Effector memory CD8-positive, alpha-beta T cell (primary cell): ENCODE results near the gene GJB5.

Experiments used
- ATAC-seq: fragments of 150-1000 bp; cut with Tn5 transposase; replicated peaks from 2 replicates; pipeline ENCODE4 v1.10.0; 2021; ENCODE audit warnings: mild to moderate bottlenecking, moderate library complexity
- DNase-seq, 3 experiments: peaks; one replicate each; pipeline ENCODE4 v3.0.0; 2021
- H3K27ac Mint-ChIP-seq, 2 donors: one replicate each; pipeline ENCODE4 v1.8.0; 2022; ENCODE audit warnings: mild to moderate bottlenecking in 2 of 2, mixed read lengths in 2 of 2, moderate library complexity in 2 of 2
- H3K27me3 Mint-ChIP-seq, 2 donors: one replicate each; pipeline ENCODE4 v1.8.0; 2022; ENCODE audit warnings: mixed read lengths in 2 of 2
- H3K36me3 Mint-ChIP-seq: one replicate; pipeline ENCODE4 v1.8.0; 2022; ENCODE audit warnings: mild to moderate bottlenecking, moderate library complexity, mixed read lengths; ENCODE audit not compliant: insufficient read depth
- H3K4me1 Mint-ChIP-seq, 2 donors: one replicate each; pipeline ENCODE4 v1.8.0; 2022; ENCODE audit warnings: low read depth in 2 of 2, mixed read lengths in 2 of 2
- H3K4me3 Mint-ChIP-seq, 2 donors: one replicate each; pipeline ENCODE4 v1.8.0; 2022; ENCODE audit warnings: mild to moderate bottlenecking in 2 of 2, mixed read lengths in 2 of 2, moderate library complexity in 2 of 2
- H3K9me3 Mint-ChIP-seq, 2 donors: one replicate each; pipeline ENCODE4 v1.8.0; 2022; ENCODE audit warnings: mixed read lengths in 2 of 2

GJB5 gene

DNA sequence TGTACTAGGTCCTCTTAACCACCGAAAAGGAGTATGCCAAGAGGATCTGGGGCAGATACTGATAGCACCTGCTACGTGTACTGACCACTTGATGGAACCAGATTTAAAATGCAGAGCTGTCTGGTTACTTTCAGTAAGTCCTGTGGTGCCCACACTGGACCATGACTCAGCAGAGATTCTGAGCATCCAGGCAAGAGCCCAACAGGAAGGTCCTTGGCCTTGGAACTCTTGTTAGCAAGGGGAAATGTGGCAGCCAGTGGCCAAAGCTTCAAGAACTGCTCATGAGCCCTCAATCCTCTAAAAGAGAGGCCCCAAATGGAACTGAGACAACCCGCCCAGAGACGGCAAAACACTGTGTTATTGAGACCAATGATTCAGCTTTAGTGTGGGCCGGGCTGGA, 4.2 kb upstream of the GJB5 start:
- Mint-ChIP-seq H3K36me3 (peaks cover 4% of the 10 kb centered on the region), H3K4me1 (no peaks in the 10 kb centered on the region), H3K9me3 (no peaks in the 10 kb centered on the region), H3K27me3 (peaks cover 20 to 41% of the 10 kb centered on the region in 2 donors), H3K4me3 (no peak overlapping the region), H3K27ac (no peak overlapping the region)
- no peak for DNase-seq
- ATAC-seq, result no peak

DNA sequence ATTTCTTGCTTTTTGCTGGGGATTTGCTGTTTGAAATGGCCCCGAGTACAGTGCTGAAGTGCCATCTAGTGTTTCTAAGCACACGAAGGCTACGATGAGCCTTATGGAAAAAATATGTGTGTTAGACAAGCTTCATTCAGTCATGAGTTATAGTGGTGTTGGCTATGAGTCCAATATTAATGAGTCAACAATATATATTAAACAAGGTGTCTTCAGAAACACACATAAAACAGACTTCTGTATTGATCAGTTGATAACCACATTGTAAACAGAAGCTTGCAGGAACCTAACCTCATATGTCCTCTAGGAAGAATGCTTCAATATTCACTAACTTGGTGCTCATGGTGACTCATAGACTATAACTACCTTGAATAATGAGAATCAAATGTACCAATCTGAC, 1.7 kb upstream of the GJB5 start:
- peaks cover 15 to 35% of the 10 kb centered on the region in 2 donors for H3K27me3 Mint-ChIP-seq
- ATAC-seq, result no peak
- H3K4me3 Mint-ChIP-seq, result no peak overlapping the region
- H3K36me3 Mint-ChIP-seq, result peaks cover 4% of the 10 kb centered on the region
- no peaks in the 10 kb centered on the region for H3K9me3 Mint-ChIP-seq
- no peak for DNase-seq
- no peak overlapping the region for H3K27ac Mint-ChIP-seq
- H3K4me1 Mint-ChIP-seq, result no peaks in the 10 kb centered on the region

- no peaks in the 10 kb centered on the region for H3K4me1 Mint-ChIP-seq
- H3K27me3 Mint-ChIP-seq, result peaks cover 7 to 36% of the 10 kb centered on the region in 2 donors
- DNase-seq (no peak), ATAC-seq (no peak)
- no peaks in the 10 kb centered on the region for H3K36me3 Mint-ChIP-seq
- no peak overlapping the region for H3K4me3 Mint-ChIP-seq
- no peaks in the 10 kb centered on the region for H3K9me3 Mint-ChIP-seq
- H3K27ac Mint-ChIP-seq, result no peak overlapping the region
Measured at GRCh38 chr1:34755961-34756360, 1.1 kb downstream of the GJB5 start.

DNA sequence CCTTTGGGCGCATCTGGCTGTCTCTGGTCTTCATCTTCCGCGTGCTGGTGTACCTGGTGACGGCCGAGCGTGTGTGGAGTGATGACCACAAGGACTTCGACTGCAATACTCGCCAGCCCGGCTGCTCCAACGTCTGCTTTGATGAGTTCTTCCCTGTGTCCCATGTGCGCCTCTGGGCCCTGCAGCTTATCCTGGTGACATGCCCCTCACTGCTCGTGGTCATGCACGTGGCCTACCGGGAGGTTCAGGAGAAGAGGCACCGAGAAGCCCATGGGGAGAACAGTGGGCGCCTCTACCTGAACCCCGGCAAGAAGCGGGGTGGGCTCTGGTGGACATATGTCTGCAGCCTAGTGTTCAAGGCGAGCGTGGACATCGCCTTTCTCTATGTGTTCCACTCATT, 2.5 kb downstream of the GJB5 start:
- H3K9me3 Mint-ChIP-seq, result no peaks in the 10 kb centered on the region
- ATAC-seq, result no peak
- no peak overlapping the region for H3K4me3 Mint-ChIP-seq
- no peak for DNase-seq
- H3K27me3 Mint-ChIP-seq, result peaks cover 13 to 45% of the 10 kb centered on the region in 2 donors
- no peak overlapping the region for H3K27ac Mint-ChIP-seq
- no peaks in the 10 kb centered on the region for H3K4me1 Mint-ChIP-seq
- H3K36me3 Mint-ChIP-seq, result no peaks in the 10 kb centered on the region

DNA sequence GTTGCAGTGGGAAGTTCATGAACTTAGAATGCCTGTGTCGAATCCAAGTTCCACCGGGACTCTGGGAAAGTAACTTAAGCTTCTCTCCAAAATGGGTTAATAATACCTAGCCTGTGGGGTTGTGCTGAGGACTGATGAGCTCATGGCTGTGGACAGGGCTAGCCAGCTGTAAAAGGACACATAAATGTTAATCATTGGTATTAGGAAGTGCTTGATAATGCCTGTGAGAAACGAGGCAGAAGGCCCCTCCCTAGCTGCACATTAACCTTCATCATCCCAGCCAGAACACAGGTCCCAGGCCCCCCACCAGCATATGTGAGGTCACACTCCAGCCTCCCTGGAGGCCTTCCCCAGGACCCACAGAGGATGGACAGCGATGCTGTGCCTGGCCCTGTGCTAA, 3.9 kb downstream of the GJB5 start:
- H3K4me1 Mint-ChIP-seq, result no peaks in the 10 kb centered on the region
- peaks cover 23 to 48% of the 10 kb centered on the region in 2 donors for H3K27me3 Mint-ChIP-seq
- no peak for ATAC-seq
- H3K9me3 Mint-ChIP-seq, result no peaks in the 10 kb centered on the region
- H3K27ac Mint-ChIP-seq, result no peak overlapping the region
- H3K4me3 Mint-ChIP-seq, result no peak overlapping the region
- DNase-seq, result no peak
- no peaks in the 10 kb centered on the region for H3K36me3 Mint-ChIP-seq

GRCh38 chr1:34759503-34760357, 4.9 kb downstream of the GJB5 start, which contains the start of gene GJB4:
TSS of gene GJB4 (plus strand) at chr1:34759740. CDS start at chr1:34761255, 1,515 bp downstream.
- H3K36me3 Mint-ChIP-seq, result no peaks in the 10 kb centered on the region
- ATAC-seq, result no peak
- no peaks in the 10 kb centered on the region for H3K9me3 Mint-ChIP-seq
- H3K27me3 Mint-ChIP-seq, result peaks cover 24 to 49% of the 10 kb centered on the region in 2 donors
- H3K4me1 Mint-ChIP-seq, result no peaks in the 10 kb centered on the region
- no peak within 1 kb of the TSS for H3K4me3 Mint-ChIP-seq
- no peak within 1 kb of the TSS for H3K27ac Mint-ChIP-seq
- DNase-seq, result no peak

DNA sequence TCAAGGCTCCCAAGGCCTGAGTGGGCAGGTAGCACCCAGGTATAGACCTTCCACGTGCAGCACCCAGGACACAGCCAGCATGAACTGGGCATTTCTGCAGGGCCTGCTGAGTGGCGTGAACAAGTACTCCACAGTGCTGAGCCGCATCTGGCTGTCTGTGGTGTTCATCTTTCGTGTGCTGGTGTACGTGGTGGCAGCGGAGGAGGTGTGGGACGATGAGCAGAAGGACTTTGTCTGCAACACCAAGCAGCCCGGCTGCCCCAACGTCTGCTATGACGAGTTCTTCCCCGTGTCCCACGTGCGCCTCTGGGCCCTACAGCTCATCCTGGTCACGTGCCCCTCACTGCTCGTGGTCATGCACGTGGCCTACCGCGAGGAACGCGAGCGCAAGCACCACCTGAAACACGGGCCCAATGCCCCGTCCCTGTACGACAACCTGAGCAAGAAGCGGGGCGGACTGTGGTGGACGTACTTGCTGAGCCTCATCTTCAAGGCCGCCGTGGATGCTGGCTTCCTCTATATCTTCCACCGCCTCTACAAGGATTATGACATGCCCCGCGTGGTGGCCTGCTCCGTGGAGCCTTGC, 6.4 kb downstream of the GJB5 start:
- H3K9me3 Mint-ChIP-seq, result no peaks in the 10 kb centered on the region
- no peak overlapping the region for H3K27ac Mint-ChIP-seq
- no peak overlapping the region for H3K4me3 Mint-ChIP-seq
- DNase-seq, result no peak
- no peaks in the 10 kb centered on the region for H3K4me1 Mint-ChIP-seq
- H3K36me3 Mint-ChIP-seq, result no peaks in the 10 kb centered on the region
- ATAC-seq, result no peak
- peaks cover 24 to 49% of the 10 kb centered on the region in 2 donors for H3K27me3 Mint-ChIP-seq

GRCh38 chr1:34761776-34762307, 7.0 kb downstream of the GJB5 start:
- DNase-seq (no peak), ATAC-seq (no peak)

DNA sequence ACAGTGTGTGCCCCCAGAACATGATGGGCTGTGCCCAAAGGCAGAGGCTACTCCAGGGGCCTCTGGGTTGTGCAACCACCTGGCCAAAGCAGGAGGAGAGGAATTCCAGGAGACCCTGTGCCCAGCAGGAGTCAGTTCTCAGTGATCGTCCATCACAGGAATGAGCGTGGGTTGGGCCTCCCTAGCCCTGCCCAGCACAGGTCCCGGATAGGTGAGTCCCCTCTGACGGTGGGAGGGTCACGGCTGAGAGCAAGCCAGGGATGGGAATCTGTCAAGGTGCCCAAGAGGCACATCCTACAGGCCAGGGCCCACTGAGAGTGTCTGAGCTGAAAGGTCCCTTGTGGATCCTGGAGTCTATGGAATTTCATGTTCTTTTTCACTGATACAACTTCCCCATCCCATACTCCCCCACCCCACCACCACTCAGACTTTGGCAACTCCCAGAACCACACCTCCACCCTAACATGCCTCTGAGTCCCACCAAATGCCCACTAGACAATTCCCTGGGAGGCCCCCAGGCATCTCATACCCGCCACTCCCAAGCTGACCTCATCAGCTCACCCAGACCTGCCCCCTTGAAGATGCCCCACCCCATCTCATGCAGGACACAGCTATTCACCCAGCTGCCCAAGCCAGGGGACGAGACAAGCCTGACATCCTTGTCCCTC, 7.8 kb downstream of the GJB5 start:
- DNase-seq, result no peak
- Mint-ChIP-seq H3K27ac (no peak overlapping the region), H3K36me3 (no peaks in the 10 kb centered on the region), H3K4me3 (no peak overlapping the region), H3K9me3 (no peaks in the 10 kb centered on the region), H3K27me3 (peaks cover 23 to 43% of the 10 kb centered on the region in 2 donors), H3K4me1 (no peaks in the 10 kb centered on the region)
- no peak for ATAC-seq

More at GRCh38 chr1:34761776-34762307, 7.0 kb downstream of the GJB5 start:
- Mint-ChIP-seq H3K27ac (no peak overlapping the region), H3K4me1 (no peaks in the 10 kb centered on the region), H3K4me3 (no peak overlapping the region), H3K36me3 (no peaks in the 10 kb centered on the region), H3K9me3 (no peaks in the 10 kb centered on the region), H3K27me3 (peaks cover 24 to 49% of the 10 kb centered on the region in 2 donors)

- Mint-ChIP-seq H3K27ac (no peak overlapping the region), H3K27me3 (peaks cover 17 to 37% of the 10 kb centered on the region in 2 donors), H3K4me1 (no peaks in the 10 kb centered on the region), H3K4me3 (no peak overlapping the region), H3K9me3 (no peaks in the 10 kb centered on the region), H3K36me3 (no peaks in the 10 kb centered on the region)
- no peak for ATAC-seq
- DNase-seq, result no peak
Measured at GRCh38 chr1:34763142-34763781, 8.4 kb downstream of the GJB5 start.

- Mint-ChIP-seq H3K4me3 (no peak overlapping the region), H3K9me3 (no peaks in the 10 kb centered on the region), H3K27ac (no peak overlapping the region), H3K27me3 (peaks cover 7% of the 10 kb centered on the region in 2 donors), H3K36me3 (no peaks in the 10 kb centered on the region), H3K4me1 (no peaks in the 10 kb centered on the region)
- DNase-seq (no peak), ATAC-seq (no peak)
Measured at GRCh38 chr1:34768856-34769255, 14.0 kb downstream of the GJB5 start.

GRCh38 chr1:34770891-34771504, 16.2 kb downstream of the GJB5 start:
- DNase-seq (no peak), ATAC-seq (no peak)
- Mint-ChIP-seq H3K4me3 (no peak overlapping the region), H3K27me3 (peaks cover 7% of the 10 kb centered on the region in 2 donors), H3K36me3 (no peaks in the 10 kb centered on the region), H3K9me3 (no peaks in the 10 kb centered on the region), H3K4me1 (no peaks in the 10 kb centered on the region), H3K27ac (no peak overlapping the region)
